HepG2 (cell line): ENCODE results near the gene RAP1A. TPM values are rescaled to one million over a fixed set of nuclear protein-coding genes. Genes with fewer than 3 reads are reported as not detected.
A peak's percentile ranks its signal among the peaks of the same experiment; 100 is the strongest.

Source experiments
- EHMT2 ChIP-seq: fragments of 200-600 bp; sonication (generic); IDR thresholded peaks from 2 replicates; pipeline ENCODE4 v1.7.0; 2017; ENCODE audit warnings: antibody characterized with exemption, low read depth, low read length, borderline replicate concordance
- GLI4 ChIP-seq: sonication (generic); formaldehyde crosslinking; IDR thresholded peaks from 2 replicates; pipeline ENCODE4 v1.5.1; 2020; ENCODE audit warnings: missing genetic modification reagents, mild to moderate bottlenecking, moderate library complexity, borderline replicate concordance
- IKZF4 ChIP-seq: sonication (generic); formaldehyde crosslinking; IDR thresholded peaks from 2 replicates; pipeline ENCODE4 v1.5.1; 2020; ENCODE audit warnings: borderline replicate concordance, mild to moderate bottlenecking, low read depth, missing genetic modification reagents; ENCODE audit errors: not compliant biosample characterization
- ISX ChIP-seq: sonication (generic); formaldehyde crosslinking; conservative IDR thresholded peaks from 2 replicates; pipeline ENCODE4 v1.5.0; 2020; ENCODE audit warnings: missing genetic modification reagents
- MAFK ChIP-seq, 2 experiments: IDR thresholded peaks in 1 of 2; conservative IDR thresholded peaks in 1 of 2; 2 replicates each; pipeline ENCODE4 v1.6.1; 2011; ENCODE audit warnings: improper control_type of control experiment in 2 of 2, low read length in 2 of 2
- NR3C1 ChIP-seq: sonication (generic); formaldehyde crosslinking; IDR thresholded peaks from 2 replicates; pipeline ENCODE4 v1.4.0; 2020; ENCODE audit warnings: missing genetic modification reagents
- REL ChIP-seq: sonication (generic); formaldehyde crosslinking; conservative IDR thresholded peaks from 2 replicates; pipeline ENCODE4 v1.8.0; 2022; ENCODE audit warnings: mild to moderate bottlenecking, missing genetic modification reagents, moderate library complexity
- RFX1 ChIP-seq: fragments of 450-650 bp; IDR thresholded peaks from 2 replicates; pipeline ENCODE4 v1.6.1; 2017
- TCF12 ChIP-seq, 2 experiments: fragments of 450-650 bp in 1 of 2; sonication (generic) in 1 of 2; formaldehyde crosslinking in 1 of 2; IDR thresholded peaks; 2 replicates each; pipeline versions ENCODE4 v1.6.1 to v1.8.0; 2017 to 2022; ENCODE audit warnings: antibody characterized with exemption in 1 of 2, mild to moderate bottlenecking in 1 of 2, missing genetic modification reagents in 1 of 2, moderate library complexity in 1 of 2
- TGIF2 ChIP-seq: IDR thresholded peaks from 2 replicates; pipeline ENCODE4 v1.6.1; 2016; ENCODE audit warnings: control low read depth, missing compliant biosample characterization
- TOE1 ChIP-seq: sonication (generic); formaldehyde crosslinking; IDR thresholded peaks from 2 replicates; pipeline ENCODE4 v1.4.0; 2020; ENCODE audit warnings: mild to moderate bottlenecking, missing genetic modification reagents
- ZNF230 ChIP-seq: sonication (generic); formaldehyde crosslinking; IDR thresholded peaks from 2 replicates; pipeline ENCODE4 v1.4.0; 2020; ENCODE audit warnings: mild to moderate bottlenecking, missing genetic modification reagents
- ZNF256 ChIP-seq: sonication (generic); formaldehyde crosslinking; conservative IDR thresholded peaks from 2 replicates; pipeline ENCODE4 v1.4.0; 2020; ENCODE audit warnings: missing genetic modification reagents
- ZNF30 ChIP-seq: sonication (generic); formaldehyde crosslinking; IDR thresholded peaks from 2 replicates; pipeline ENCODE4 v1.5.0; 2020; ENCODE audit warnings: mild to moderate bottlenecking, missing genetic modification reagents
- ZNF562 ChIP-seq: sonication (generic); formaldehyde crosslinking; IDR thresholded peaks from 2 replicates; pipeline ENCODE4 v1.8.0; 2022; ENCODE audit warnings: missing genetic modification reagents, borderline replicate concordance
- ZNF605 ChIP-seq: sonication (generic); formaldehyde crosslinking; IDR thresholded peaks from 2 replicates; pipeline ENCODE4 v1.8.0; 2022; ENCODE audit warnings: mild to moderate bottlenecking, missing genetic modification reagents
- ZNF629 ChIP-seq: sonication (generic); formaldehyde crosslinking; conservative IDR thresholded peaks from 2 replicates; pipeline ENCODE4 v1.5.0; 2020; ENCODE audit warnings: missing genetic modification reagents
- polyA plus RNA-seq, 8 experiments: library from polyadenylated mRNA; depleted of rRNA in 3 of 8; stranded (reverse) in 7 of 8; unstranded in 1 of 8; fragments of >200 nt; fragmentation: Illumina TruSeq in 4 of 8; extraction: Trizol in 4 of 8; gene quantifications; 2 replicates each; pipeline versions ENCODE4 v1.2.1 to v1.2.3, GENCODE V29; 2011 to 2016; ENCODE audit warnings: low read depth in 4 of 8, missing spikeins in 1 of 8, mixed read lengths in 1 of 8; ENCODE audit not compliant: insufficient read depth in 1 of 8
- total RNA-seq, 5 experiments: library from RNA; depleted of rRNA; stranded (reverse); fragments of >200 nt; fragmentation: Illumina TruSeq; extraction: Trizol; gene quantifications; 2 replicates each; pipeline ENCODE4 v1.2.3, GENCODE V29; 2016; ENCODE audit warnings: low read depth in 1 of 5
- TF ChIP-seq, protein P1 (sequence below): sonication (generic); formaldehyde crosslinking; IDR thresholded peaks from 2 replicates; pipeline ENCODE4 v1.8.1; 2022; ENCODE audit warnings: low read depth, mild to moderate bottlenecking, missing genetic modification reagents
- TF ChIP-seq, protein P2 (sequence below): sonication (generic); formaldehyde crosslinking; conservative IDR thresholded peaks from 2 replicates; pipeline ENCODE4 v1.4.0; 2020; ENCODE audit warnings: missing genetic modification reagents
- TF ChIP-seq, protein P3 (sequence below): sonication (generic); formaldehyde crosslinking; conservative IDR thresholded peaks from 2 replicates; pipeline ENCODE4 v1.5.0; 2020; ENCODE audit warnings: missing genetic modification reagents
- TF ChIP-seq, protein P4 (sequence below): sonication (generic); formaldehyde crosslinking; IDR thresholded peaks from 2 replicates; pipeline ENCODE4 v1.4.0; 2020; ENCODE audit warnings: low read depth, mild to moderate bottlenecking, missing genetic modification reagents

Gene RAP1A
- total and polyA plus RNA-seq, 2 of the 13 experiments (the other 11 are each of a cell fraction or from before 2014, with no cell fraction given) = 19.0 to 20.7 TPM

DNA sequence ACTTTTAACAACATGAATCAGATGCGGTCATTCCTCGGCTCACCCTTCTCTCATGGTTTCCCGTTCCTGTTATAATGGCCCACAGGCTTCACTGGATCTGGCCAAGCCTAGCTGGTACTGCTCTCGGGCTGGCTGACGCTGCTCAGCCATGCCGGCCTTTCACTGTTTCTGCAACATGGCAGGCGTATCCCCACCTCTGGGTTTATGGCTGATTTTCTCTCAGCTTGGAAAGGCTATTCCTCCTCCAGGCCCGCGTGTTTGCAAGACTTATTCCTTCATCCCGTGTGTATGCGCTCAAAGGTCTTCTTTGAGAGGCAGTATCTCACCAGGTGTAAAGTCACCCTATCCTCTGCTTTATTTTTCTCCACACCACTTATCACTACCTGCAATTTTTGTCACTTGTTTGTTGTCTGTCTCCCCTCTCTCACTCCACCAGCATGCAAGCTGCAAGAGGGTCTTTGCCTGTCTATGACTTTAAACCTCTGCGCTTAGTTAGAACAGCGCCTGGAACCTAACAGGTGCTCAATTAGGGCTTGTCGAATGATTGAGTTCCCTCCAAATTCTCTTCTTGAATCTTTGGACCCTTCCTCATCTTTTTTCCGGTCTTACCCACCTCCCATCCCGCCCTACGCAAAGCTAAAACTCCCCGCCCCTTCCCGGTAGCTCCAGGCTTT, 491 bp upstream of the RAP1A start (continued):
- TF ChIP-seq ZNF605 (CRISPR knock-in tag) = peak; percentile 39; the same call in 1 of the 2 replicates
- TF ChIP-seq MAFK (conservative IDR thresholded peaks at IDR 0.05 in 1 of 2, IDR thresholded peaks at IDR 0.05 in 1 of 2; ENCODE audit: low read length in 2 of 2) = no peak
- TF ChIP-seq, protein P1, sequence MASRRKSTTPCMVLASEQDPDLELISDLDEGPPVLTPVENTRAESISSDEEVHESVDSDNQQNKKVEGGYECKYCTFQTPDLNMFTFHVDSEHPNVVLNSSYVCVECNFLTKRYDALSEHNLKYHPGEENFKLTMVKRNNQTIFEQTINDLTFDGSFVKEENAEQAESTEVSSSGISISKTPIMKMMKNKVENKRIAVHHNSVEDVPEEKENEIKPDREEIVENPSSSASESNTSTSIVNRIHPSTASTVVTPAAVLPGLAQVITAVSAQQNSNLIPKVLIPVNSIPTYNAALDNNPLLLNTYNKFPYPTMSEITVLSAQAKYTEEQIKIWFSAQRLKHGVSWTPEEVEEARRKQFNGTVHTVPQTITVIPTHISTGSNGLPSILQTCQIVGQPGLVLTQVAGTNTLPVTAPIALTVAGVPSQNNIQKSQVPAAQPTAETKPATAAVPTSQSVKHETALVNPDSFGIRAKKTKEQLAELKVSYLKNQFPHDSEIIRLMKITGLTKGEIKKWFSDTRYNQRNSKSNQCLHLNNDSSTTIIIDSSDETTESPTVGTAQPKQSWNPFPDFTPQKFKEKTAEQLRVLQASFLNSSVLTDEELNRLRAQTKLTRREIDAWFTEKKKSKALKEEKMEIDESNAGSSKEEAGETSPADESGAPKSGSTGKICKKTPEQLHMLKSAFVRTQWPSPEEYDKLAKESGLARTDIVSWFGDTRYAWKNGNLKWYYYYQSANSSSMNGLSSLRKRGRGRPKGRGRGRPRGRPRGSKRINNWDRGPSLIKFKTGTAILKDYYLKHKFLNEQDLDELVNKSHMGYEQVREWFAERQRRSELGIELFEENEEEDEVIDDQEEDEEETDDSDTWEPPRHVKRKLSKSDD = no peak
- no peak for TF ChIP-seq ZNF629 (CRISPR knock-in tag)
- TF ChIP-seq RFX1 = no peak
- no peak for TF ChIP-seq ISX
- TF ChIP-seq ZNF30 = no peak
- TF ChIP-seq REL (CRISPR knock-in tag) = no peak
- TF ChIP-seq ZNF562 = no peak
- TF ChIP-seq TOE1 (CRISPR knock-in tag) = no peak
- no peak for TF ChIP-seq EHMT2
- TF ChIP-seq, protein P2, sequence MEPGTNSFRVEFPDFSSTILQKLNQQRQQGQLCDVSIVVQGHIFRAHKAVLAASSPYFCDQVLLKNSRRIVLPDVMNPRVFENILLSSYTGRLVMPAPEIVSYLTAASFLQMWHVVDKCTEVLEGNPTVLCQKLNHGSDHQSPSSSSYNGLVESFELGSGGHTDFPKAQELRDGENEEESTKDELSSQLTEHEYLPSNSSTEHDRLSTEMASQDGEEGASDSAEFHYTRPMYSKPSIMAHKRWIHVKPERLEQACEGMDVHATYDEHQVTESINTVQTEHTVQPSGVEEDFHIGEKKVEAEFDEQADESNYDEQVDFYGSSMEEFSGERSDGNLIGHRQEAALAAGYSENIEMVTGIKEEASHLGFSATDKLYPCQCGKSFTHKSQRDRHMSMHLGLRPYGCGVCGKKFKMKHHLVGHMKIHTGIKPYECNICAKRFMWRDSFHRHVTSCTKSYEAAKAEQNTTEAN (CRISPR knock-in tag) = no peak
- TF ChIP-seq, protein P3, sequence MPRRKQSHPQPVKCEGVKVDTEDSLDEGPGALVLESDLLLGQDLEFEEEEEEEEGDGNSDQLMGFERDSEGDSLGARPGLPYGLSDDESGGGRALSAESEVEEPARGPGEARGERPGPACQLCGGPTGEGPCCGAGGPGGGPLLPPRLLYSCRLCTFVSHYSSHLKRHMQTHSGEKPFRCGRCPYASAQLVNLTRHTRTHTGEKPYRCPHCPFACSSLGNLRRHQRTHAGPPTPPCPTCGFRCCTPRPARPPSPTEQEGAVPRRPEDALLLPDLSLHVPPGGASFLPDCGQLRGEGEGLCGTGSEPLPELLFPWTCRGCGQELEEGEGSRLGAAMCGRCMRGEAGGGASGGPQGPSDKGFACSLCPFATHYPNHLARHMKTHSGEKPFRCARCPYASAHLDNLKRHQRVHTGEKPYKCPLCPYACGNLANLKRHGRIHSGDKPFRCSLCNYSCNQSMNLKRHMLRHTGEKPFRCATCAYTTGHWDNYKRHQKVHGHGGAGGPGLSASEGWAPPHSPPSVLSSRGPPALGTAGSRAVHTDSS (CRISPR knock-in tag) = no peak
- peak; percentile 5 for TF ChIP-seq IKZF4 (CRISPR knock-in tag)
- TF ChIP-seq GLI4 (CRISPR knock-in tag) = no peak
- no peak for TF ChIP-seq ZNF256 (CRISPR knock-in tag)
- no peak for TF ChIP-seq NR3C1 (CRISPR knock-in tag)
- no peak for TF ChIP-seq TCF12 (IDR thresholded peaks at IDR 0.05)
- TF ChIP-seq TCF12 (CRISPR knock-in tag; IDR thresholded peaks at IDR 0.05) = no peak
- no peak for TF ChIP-seq ZNF230 (CRISPR knock-in tag)
- TF ChIP-seq, protein P4, sequence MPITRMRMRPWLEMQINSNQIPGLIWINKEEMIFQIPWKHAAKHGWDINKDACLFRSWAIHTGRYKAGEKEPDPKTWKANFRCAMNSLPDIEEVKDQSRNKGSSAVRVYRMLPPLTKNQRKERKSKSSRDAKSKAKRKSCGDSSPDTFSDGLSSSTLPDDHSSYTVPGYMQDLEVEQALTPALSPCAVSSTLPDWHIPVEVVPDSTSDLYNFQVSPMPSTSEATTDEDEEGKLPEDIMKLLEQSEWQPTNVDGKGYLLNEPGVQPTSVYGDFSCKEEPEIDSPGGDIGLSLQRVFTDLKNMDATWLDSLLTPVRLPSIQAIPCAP (CRISPR knock-in tag) = no peak
- no peak for TF ChIP-seq TGIF2 (CRISPR knock-in tag)
